Mucosa of descending colon (tissue), 3 donors: Measurements from ENCODE around the gene HEBP2. TPM values are rescaled to one million over a fixed set of nuclear protein-coding genes. Genes with fewer than 3 reads are reported as not detected.

Experiments
- ATAC-seq: fragments of 200-7000 bp; cut with Tn5 transposase; one replicate; pipeline ENCODE4 v1.9.1; 2020; ENCODE audit warnings: mild to moderate bottlenecking, moderate library complexity
- DNase-seq, 3 donors: peaks; one replicate each; pipeline ENCODE4 v3.0.0-alpha.2; 2020
- H3K36me3 ChIP-seq: fragments of 200-600 bp; one replicate; pipeline ENCODE4 v1.8.0; 2021; ENCODE audit warnings: low read depth, mild to moderate bottlenecking
- H3K4me1 ChIP-seq: fragments of 200-600 bp; one replicate; pipeline ENCODE4 v1.8.0; 2021; ENCODE audit warnings: low read depth, mild to moderate bottlenecking
- H3K4me3 ChIP-seq: fragments of 200-600 bp; one replicate; pipeline ENCODE4 v1.8.0; 2021; ENCODE audit warnings: mild to moderate bottlenecking
- H3K9me3 ChIP-seq: fragments of 200-600 bp; one replicate; pipeline ENCODE4 v1.8.0; 2021; ENCODE audit warnings: mild to moderate bottlenecking
- intact Hi-C, 2 donors: fragments of 100-400 bp; cut with DNase I in 1 of 2; cut with micrococcal nuclease in 1 of 2; formaldehyde crosslinking; loops; one replicate each; pipeline versions ENCODE4 v1.11.0 to v1.11.1; 2022; cut with DNase I, micrococcal nuclease
- total RNA-seq, 3 donors: library from RNA; stranded (reverse); fragmentation: NEBNext Ultra II Directional in 2 of 3; extraction: Animal tissue kit (Norgen Biotek cat#: 25700) in 2 of 3; gene quantifications; one replicate each; pipeline versions ENCODE4 v1.2.1 to v1.2.4, GENCODE V29; 2021 to 2023
- TF ChIP-seq, protein P1 (sequence below): fragments of 200-600 bp; IDR thresholded peaks from one replicate; pipeline ENCODE4 v1.8.0; 2022; ENCODE audit warnings: antibody characterized with exemption, mild to moderate bottlenecking
- donor health status: DM: no; HTN: no; CAD: no; lungs with moderate emphysema.
- donor health status: DM: no; HTN: no; CAD: no.
- donor health status: DM: no; HTN: yes; CAD: no.

The HEBP2 gene
- total RNA-seq, 3 donors from 2014 or later: 78.5 to 101 (median 88.7) TPM

DNA sequence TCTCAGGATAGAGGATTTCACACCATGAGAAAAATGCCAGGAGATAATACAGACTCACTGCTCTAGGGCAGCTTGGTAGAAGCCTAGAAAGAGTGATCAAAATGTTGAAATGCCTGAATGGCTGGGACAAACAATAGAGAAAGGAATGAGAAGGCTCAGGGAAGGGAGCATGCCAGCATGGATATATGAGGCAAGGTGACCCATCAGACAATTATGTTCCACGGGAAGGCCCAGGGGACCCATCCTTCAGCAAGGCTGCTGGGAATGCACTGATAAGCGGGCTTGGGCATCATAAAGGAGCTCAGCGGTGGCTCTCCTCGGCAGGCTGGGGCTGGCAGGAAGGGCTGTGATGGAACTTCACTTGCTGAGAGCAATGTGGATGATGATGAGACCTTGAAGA, 12.2 kb downstream of the HEBP2 start:
- Histone ChIP-seq H3K4me3 (no peak overlapping the region), H3K36me3 (peaks cover 13% of the 10 kb centered on the region), H3K9me3 (no peaks in the 10 kb centered on the region), H3K4me1 (no peaks in the 10 kb centered on the region)
- intact Hi-C loops: no loop called here
- DNase-seq: no peak
- TF ChIP-seq, protein P1, sequence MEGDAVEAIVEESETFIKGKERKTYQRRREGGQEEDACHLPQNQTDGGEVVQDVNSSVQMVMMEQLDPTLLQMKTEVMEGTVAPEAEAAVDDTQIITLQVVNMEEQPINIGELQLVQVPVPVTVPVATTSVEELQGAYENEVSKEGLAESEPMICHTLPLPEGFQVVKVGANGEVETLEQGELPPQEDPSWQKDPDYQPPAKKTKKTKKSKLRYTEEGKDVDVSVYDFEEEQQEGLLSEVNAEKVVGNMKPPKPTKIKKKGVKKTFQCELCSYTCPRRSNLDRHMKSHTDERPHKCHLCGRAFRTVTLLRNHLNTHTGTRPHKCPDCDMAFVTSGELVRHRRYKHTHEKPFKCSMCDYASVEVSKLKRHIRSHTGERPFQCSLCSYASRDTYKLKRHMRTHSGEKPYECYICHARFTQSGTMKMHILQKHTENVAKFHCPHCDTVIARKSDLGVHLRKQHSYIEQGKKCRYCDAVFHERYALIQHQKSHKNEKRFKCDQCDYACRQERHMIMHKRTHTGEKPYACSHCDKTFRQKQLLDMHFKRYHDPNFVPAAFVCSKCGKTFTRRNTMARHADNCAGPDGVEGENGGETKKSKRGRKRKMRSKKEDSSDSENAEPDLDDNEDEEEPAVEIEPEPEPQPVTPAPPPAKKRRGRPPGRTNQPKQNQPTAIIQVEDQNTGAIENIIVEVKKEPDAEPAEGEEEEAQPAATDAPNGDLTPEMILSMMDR: no peak
- no peak for ATAC-seq

GRCh38 chr6:138417493-138418117, 13.6 kb downstream of the HEBP2 start:
- peaks cover 5% of the 10 kb centered on the region for H3K36me3 ChIP-seq
- intact Hi-C loops: no loop called here
- H3K4me1 ChIP-seq: no peaks in the 10 kb centered on the region
- H3K9me3 ChIP-seq: no peaks in the 10 kb centered on the region
- TF ChIP-seq, protein P1: no peak
- no peak overlapping the region for H3K4me3 ChIP-seq
- no peak for ATAC-seq
- DNase-seq: no peak

DNA sequence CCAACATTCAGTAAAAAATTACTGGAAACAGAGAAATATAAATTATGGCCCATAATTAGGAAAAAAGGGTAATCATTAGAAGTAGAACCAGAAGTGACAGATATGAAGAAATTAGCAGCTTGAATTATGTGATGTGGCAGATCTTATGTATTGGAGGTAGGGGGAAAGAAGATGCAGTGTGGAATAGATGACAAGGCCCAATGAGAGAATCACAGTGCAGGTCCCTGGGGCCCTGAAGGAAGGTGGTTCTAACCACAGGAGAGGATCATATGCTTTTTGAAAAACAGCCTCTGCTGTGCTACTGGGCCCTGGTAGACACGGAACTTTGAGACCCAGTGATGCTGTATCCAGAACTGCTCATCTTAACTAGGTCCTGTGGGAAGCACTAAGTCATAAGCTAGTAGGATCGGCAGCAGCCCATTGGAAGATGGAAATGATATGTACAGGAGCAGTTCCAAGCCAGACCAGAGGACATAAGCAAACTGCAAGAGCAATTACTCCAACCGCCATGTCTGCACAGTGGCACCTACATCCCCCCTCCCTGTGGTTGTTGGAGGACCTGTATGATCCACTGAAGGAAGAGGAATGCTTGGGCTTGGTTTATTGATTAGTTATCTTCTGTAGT, 14.2 kb downstream of the HEBP2 start:
- Histone ChIP-seq H3K9me3 (no peaks in the 10 kb centered on the region), H3K36me3 (no peaks in the 10 kb centered on the region), H3K4me3 (no peak overlapping the region), H3K4me1 (no peaks in the 10 kb centered on the region)
- no peak for ATAC-seq
- DNase-seq: no peak
- TF ChIP-seq, protein P1: no peak
- intact Hi-C loops: no loop called here

DNA sequence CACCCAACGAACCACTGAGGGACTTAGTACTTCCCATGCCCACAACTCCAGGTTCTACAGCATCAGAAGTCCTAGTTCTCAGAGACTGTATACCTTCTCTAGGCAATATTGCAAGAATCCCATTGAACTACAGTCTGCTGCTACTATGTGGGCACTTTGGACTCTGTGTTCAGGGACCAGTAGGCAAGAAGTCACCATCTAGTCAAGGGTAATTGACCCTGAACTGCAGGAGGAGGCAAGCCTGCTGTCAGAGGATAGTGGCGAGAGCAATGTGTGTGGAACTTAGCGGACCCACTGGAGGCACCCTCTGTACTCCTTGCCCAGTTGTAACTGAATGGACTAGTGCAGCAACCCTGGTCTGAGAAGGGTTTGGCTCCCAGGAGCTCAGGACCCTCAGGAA, 15.7 kb downstream of the HEBP2 start:
- ATAC-seq: peak; percentile 26
- TF ChIP-seq, protein P1: no peak
- no peaks in the 10 kb centered on the region for H3K9me3 ChIP-seq
- intact Hi-C loops: loop anchor here in 1 of 2 donors (10.0 kb wide), 2 partner anchors 95 to 165 kb away; no protein-coding TSS in a partner anchor
- DNase-seq: no peak
- H3K4me1 ChIP-seq: no peaks in the 10 kb centered on the region
- no peaks in the 10 kb centered on the region for H3K36me3 ChIP-seq
- no peak overlapping the region for H3K4me3 ChIP-seq

GRCh38 chr6:138420356-138420755, 16.3 kb downstream of the HEBP2 start:
- Histone ChIP-seq H3K4me3 (no peak overlapping the region), H3K9me3 (no peaks in the 10 kb centered on the region), H3K4me1 (no peaks in the 10 kb centered on the region), H3K36me3 (no peaks in the 10 kb centered on the region)
- TF ChIP-seq, protein P1: no peak
- intact Hi-C loops: loop anchor here in 1 of 2 donors (10.0 kb wide), 2 partner anchors 94 to 164 kb away; no protein-coding TSS in a partner anchor
- ATAC-seq (no peak), DNase-seq (no peak)
